Upper lobe of right lung (tissue), 1 donor: Measurements from ENCODE around the gene CHIC2. TPM values are rescaled to one million over a fixed set of nuclear protein-coding genes. Genes with fewer than 3 reads are reported as not detected.

Experiments
- ATAC-seq: fragments of 200-7000 bp; cut with Tn5 transposase; one replicate; pipeline ENCODE4 v1.9.1; 2020; ENCODE audit warnings: mild to moderate bottlenecking, moderate library complexity
- DNase-seq: peaks from one replicate; pipeline ENCODE4 v3.0.0-alpha.2; 2020
- H3K27ac ChIP-seq: fragments of 200-600 bp; one replicate; pipeline ENCODE4 v1.8.0; 2022
- H3K27me3 ChIP-seq: fragments of 200-600 bp; one replicate; pipeline ENCODE4 v1.8.0; 2022; ENCODE audit warnings: mild to moderate bottlenecking
- H3K36me3 ChIP-seq: fragments of 200-600 bp; one replicate; pipeline ENCODE4 v1.8.0; 2022
- H3K4me1 ChIP-seq: fragments of 200-600 bp; one replicate; pipeline ENCODE4 v1.8.0; 2022
- H3K4me3 ChIP-seq: fragments of 200-600 bp; one replicate; pipeline ENCODE4 v1.8.0; 2022; ENCODE audit warnings: mild to moderate bottlenecking
- H3K9me3 ChIP-seq: fragments of 200-600 bp; one replicate; pipeline ENCODE4 v1.8.0; 2022
- intact Hi-C: fragments of 100-400 bp; cut with DNase I; formaldehyde crosslinking; loops from one replicate; pipeline ENCODE4 v1.11.0; 2022
- total RNA-seq: library from RNA; stranded (reverse); fragmentation: NEBNext Ultra II Directional; extraction: Animal tissue kit (Norgen Biotek cat#: 25700); gene quantifications from one replicate; pipeline ENCODE4 v1.2.1, GENCODE V29; 2021
- TF ChIP-seq, protein P1 (sequence below): fragments of 200-600 bp; IDR thresholded peaks from one replicate; pipeline ENCODE4 v1.8.0; 2022; ENCODE audit warnings: antibody characterized with exemption
- donor health status: DM: no; HTN: yes; CAD: no; lungs with severe emphysema.

The CHIC2 gene
- total RNA-seq, 1 donor from 2014 or later: 28.7 TPM

DNA sequence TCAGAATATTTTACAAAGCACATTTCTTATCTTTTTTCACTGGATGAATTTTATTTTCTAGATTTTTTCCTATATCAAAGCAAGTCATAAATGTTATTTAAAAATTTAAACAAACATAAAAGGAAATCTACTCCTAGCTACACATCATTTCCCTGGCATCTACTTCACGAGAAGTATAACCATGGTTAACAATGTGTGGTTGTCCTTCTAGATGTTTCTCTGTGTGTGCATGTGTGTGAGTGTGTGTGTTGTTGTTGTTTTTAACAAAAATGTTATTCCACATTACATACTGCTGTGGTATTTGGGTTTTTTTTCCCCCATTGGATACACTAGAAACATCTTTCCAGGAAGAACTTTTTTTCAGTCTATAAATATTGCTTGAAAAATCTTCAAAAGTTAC is 103.1 kb downstream of the CHIC2 start:
- DNase-seq: no peak
- intact Hi-C loops: no loop called here
- Histone ChIP-seq H3K9me3 (no peaks in the 10 kb centered on the region), H3K4me3 (no peak overlapping the region), H3K4me1 (no peaks in the 10 kb centered on the region), H3K27ac (no peak overlapping the region), H3K27me3 (no peaks in the 10 kb centered on the region), H3K36me3 (no peaks in the 10 kb centered on the region)
- ATAC-seq: no peak
- TF ChIP-seq, protein P1, sequence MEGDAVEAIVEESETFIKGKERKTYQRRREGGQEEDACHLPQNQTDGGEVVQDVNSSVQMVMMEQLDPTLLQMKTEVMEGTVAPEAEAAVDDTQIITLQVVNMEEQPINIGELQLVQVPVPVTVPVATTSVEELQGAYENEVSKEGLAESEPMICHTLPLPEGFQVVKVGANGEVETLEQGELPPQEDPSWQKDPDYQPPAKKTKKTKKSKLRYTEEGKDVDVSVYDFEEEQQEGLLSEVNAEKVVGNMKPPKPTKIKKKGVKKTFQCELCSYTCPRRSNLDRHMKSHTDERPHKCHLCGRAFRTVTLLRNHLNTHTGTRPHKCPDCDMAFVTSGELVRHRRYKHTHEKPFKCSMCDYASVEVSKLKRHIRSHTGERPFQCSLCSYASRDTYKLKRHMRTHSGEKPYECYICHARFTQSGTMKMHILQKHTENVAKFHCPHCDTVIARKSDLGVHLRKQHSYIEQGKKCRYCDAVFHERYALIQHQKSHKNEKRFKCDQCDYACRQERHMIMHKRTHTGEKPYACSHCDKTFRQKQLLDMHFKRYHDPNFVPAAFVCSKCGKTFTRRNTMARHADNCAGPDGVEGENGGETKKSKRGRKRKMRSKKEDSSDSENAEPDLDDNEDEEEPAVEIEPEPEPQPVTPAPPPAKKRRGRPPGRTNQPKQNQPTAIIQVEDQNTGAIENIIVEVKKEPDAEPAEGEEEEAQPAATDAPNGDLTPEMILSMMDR: no peak

DNA sequence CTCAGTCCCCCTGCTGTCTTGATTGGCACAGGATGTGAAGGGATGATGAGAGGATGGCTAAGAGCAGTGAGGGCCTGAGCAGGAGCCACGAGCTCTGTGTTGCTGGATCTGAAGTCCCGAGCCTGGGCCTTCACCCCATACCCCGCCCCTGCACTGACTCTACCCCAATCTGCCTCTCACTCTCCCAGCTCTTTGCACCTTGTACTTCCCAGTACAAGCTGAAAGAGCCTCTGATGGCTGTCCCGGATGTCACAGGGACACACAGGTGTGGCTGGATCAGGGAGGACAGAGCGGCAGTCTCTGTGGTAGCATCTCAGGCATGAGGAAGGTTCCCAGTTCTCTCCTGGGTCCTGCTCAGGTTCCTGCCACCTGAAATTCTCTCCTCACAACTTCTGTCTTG is 103.6 kb downstream of the CHIC2 start:
- no peaks in the 10 kb centered on the region for H3K27me3 ChIP-seq
- DNase-seq: no peak
- intact Hi-C loops: no loop called here
- TF ChIP-seq, protein P1: no peak
- H3K4me3 ChIP-seq: no peak overlapping the region
- H3K9me3 ChIP-seq: no peaks in the 10 kb centered on the region
- H3K4me1 ChIP-seq: no peaks in the 10 kb centered on the region
- H3K36me3 ChIP-seq: no peaks in the 10 kb centered on the region
- no peak for ATAC-seq
- H3K27ac ChIP-seq: no peak overlapping the region

Other genes with a start within 250 kb of the CHIC2 start
- gene GSX2, start 35.6 kb upstream of the CHIC2 start, total RNA-seq: not detected
- gene PDGFRA, start 164.7 kb upstream of the CHIC2 start, total RNA-seq: 91.5 TPM